ENCODE data around the gene MIXL1.

DNA sequence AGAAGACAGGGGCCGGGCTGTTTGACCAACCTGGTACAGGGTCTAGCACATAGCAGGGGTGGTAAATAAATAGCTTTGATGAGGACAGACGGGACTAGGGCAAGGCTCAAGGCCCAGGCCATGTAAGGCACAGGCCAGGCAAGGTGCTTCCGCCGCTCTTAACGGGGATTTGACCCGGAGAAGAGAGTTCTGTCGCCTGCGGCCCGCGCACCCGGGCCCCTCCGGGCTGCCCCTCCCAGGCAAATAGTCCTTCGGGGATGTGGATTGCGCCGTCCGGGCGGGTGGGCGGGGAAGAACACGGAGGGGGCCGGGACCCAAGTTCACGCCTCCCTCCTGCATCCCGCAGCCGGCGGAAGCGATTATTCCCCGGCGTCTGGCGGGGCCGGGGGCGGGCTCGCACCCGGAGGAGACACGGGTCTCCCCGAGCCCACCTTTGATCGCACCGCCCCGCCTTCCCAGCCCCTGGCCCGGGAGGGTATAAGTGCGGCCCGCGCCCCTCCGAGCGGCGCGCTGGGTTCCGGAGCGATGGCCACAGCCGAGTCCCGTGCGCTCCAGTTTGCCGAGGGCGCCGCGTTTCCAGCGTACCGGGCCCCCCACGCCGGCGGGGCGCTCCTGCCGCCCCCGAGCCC lies at the start of gene MIXL1:
- TF ChIP-seq, protein P1, sequence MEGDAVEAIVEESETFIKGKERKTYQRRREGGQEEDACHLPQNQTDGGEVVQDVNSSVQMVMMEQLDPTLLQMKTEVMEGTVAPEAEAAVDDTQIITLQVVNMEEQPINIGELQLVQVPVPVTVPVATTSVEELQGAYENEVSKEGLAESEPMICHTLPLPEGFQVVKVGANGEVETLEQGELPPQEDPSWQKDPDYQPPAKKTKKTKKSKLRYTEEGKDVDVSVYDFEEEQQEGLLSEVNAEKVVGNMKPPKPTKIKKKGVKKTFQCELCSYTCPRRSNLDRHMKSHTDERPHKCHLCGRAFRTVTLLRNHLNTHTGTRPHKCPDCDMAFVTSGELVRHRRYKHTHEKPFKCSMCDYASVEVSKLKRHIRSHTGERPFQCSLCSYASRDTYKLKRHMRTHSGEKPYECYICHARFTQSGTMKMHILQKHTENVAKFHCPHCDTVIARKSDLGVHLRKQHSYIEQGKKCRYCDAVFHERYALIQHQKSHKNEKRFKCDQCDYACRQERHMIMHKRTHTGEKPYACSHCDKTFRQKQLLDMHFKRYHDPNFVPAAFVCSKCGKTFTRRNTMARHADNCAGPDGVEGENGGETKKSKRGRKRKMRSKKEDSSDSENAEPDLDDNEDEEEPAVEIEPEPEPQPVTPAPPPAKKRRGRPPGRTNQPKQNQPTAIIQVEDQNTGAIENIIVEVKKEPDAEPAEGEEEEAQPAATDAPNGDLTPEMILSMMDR (IDR thresholded peaks at IDR 0.05) = no peak
- TF ChIP-seq POLR2A (IDR thresholded peaks at IDR 0.05) = no peak
